Panc1 (cell line): ENCODE data around the gene TPRG1L. TPM values are rescaled to one million over a fixed set of nuclear protein-coding genes. Genes with fewer than 3 reads are reported as not detected.

ENCODE experiments used
- ATAC-seq: fragments of 200-7000 bp; cut with Tn5 transposase; 2 replicates; pipeline ENCODE4 v1.9.1; 2020; ENCODE audit warnings: mild to moderate bottlenecking, moderate library complexity
- BruUV-seq: library from RNA; stranded (reverse); fragments of 400-500 nt; replicated peaks from 2 replicates; lab custom pipeline; 2021; lab: Mats Ljungman, UMichigan
- CTCF ChIA-PET: fragments of 300-600 bp; sonication (Branson Sonifier 250); formaldehyde crosslinking; loops from one replicate; lab custom pipeline; 2022; ENCODE audit warnings: antibody characterized with exemption; lab: Charles Lee
- POLR2A ChIA-PET: fragments of 300-600 bp; sonication (Branson Sonifier 250); formaldehyde crosslinking; loops from one replicate; lab custom pipeline; 2022; ENCODE audit warnings: antibody characterized with exemption; lab: Charles Lee
- DNase-seq: peaks from one replicate; pipeline ENCODE4 v3.0.0-alpha.2; 2010; ENCODE audit warnings: low read depth, low spot score
- H3K27ac ChIP-seq: 2 replicates; pipeline ENCODE4 v1.5.1; 2011; ENCODE audit warnings: mild to moderate bottlenecking, low read length, inconsistent platforms
- H3K27me3 ChIP-seq: fragments of 200-500 bp; sonication (Bioruptor generic); 2 replicates; pipeline ENCODE4 v1.6.0; 2014; ENCODE audit warnings: low read length, inconsistent platforms; ENCODE audit not compliant: control insufficient read depth, insufficient read depth
- H3K36me3 ChIP-seq: fragments of 200-500 bp; sonication (Bioruptor generic); 2 replicates; pipeline ENCODE4 v1.5.1; 2014; ENCODE audit warnings: inconsistent platforms, mild to moderate bottlenecking, low read length, moderate library complexity; ENCODE audit not compliant: control insufficient read depth, insufficient read depth
- H3K4me1 ChIP-seq: 2 replicates; pipeline ENCODE4 v1.5.1; 2011; ENCODE audit warnings: inconsistent platforms, mild to moderate bottlenecking, low read length, moderate library complexity; ENCODE audit not compliant: control insufficient read depth, insufficient read depth
- H3K4me3 ChIP-seq, 2 experiments: 2 replicates each; pipeline ENCODE4 v1.5.1; 2011 to 2012; ENCODE audit warnings: low read depth in 2 of 2, low read length in 2 of 2, mild to moderate bottlenecking in 2 of 2, inconsistent platforms in 1 of 2, moderate library complexity in 1 of 2
- H3K9me3 ChIP-seq: fragments of 200-500 bp; sonication (Bioruptor generic); 2 replicates; pipeline ENCODE4 v1.5.1; 2014; ENCODE audit warnings: low read depth, mild to moderate bottlenecking, inconsistent platforms, low read length, moderate library complexity; ENCODE audit not compliant: control insufficient read depth, insufficient read depth
- CTCF ChIP-seq: fragments of 450-650 bp; IDR thresholded peaks from 2 replicates; pipeline ENCODE4 v1.5.1; 2017; ENCODE audit warnings: mild to moderate bottlenecking
- POLR2AphosphoS5 ChIP-seq: IDR thresholded peaks from 2 replicates; pipeline ENCODE4 v1.6.1; 2012; ENCODE audit warnings: mild to moderate bottlenecking, low read depth, low read length, moderate library complexity
- REST ChIP-seq, 2 experiments: IDR thresholded peaks; 2 replicates each; pipeline ENCODE4 v1.6.1; 2011 to 2012; ENCODE audit warnings: low read depth in 2 of 2, control low read depth in 1 of 2, low read length in 1 of 2, mild to moderate bottlenecking in 1 of 2, moderate library complexity in 1 of 2; ENCODE audit not compliant: insufficient read depth in 1 of 2
- SIN3A ChIP-seq: IDR thresholded peaks from 2 replicates; pipeline ENCODE4 v1.6.1; 2012; ENCODE audit warnings: low read depth, mild to moderate bottlenecking, low read length, moderate library complexity, borderline replicate concordance; ENCODE audit not compliant: insufficient read depth
- TCF7L2 ChIP-seq: IDR thresholded peaks from 2 replicates; pipeline ENCODE4 v1.6.1; 2011; ENCODE audit warnings: mild to moderate bottlenecking, low read depth, low read length, inconsistent platforms
- in situ Hi-C: cut with HindIII; loops from 2 replicates; pipeline ENCODE4 v1.10.0; 2016; ENCODE audit warnings: low sequenced_read_pairs, low pct_unique_long_range_greater_than_20kb
- intact Hi-C: fragments of 100-400 bp; cut with micrococcal nuclease; formaldehyde crosslinking; loops from one replicate; pipeline ENCODE4 v1.10.0; 2022; ENCODE audit not compliant: unreplicated experiment
- total RNA-seq: library from RNA; stranded (reverse); gene quantifications from one replicate; pipeline ENCODE4 v1.2.1, GENCODE V29; 2021; ENCODE audit not compliant: unreplicated experiment

Gene TPRG1L
- total RNA-seq, 1 experiment from 2014 or later: 57.5 TPM

DNA sequence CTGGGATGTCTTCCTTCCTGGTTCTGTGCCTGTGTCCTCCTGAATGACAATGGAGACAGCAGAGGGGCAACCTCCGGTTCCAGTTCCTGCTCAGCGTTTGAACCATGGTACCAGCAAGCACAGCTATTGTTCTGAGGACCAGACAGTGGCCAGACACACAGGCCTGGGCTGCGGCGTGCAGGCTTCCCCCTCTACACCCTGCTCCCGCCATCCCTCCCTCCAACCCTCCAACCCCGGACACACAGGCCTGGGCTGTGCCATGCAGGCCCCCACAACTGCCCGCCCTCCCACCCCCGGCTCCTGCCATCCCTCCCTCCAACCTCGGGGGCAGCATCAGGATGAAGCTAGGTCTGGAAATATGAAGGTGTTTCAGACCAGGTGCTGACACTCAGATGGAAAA is 8.0 kb upstream of the TPRG1L start:
- DNase-seq (no peak), ATAC-seq (no peak)
- H3K36me3 ChIP-seq: no peaks in the 10 kb centered on the region
- no peaks in the 10 kb centered on the region for H3K9me3 ChIP-seq
- CTCF ChIA-PET: interaction anchor here (0.5 to 1.2 kb wide), 6 partner anchors 50 to 817 kb away, joined by 3 to 8 read pairs (median 4); no protein-coding TSS in a partner anchor
- no peak overlapping the region for H3K27ac ChIP-seq
- no peaks in the 10 kb centered on the region for H3K27me3 ChIP-seq
- no peak for TF ChIP-seq CTCF
- TF ChIP-seq SIN3A: no peak
- no peak for TF ChIP-seq REST (IDR thresholded peaks at IDR 0.05; ENCODE audit: insufficient read depth in 1 of 2, low read depth in 2 of 2, low read length in 1 of 2)
- no peak for TF ChIP-seq TCF7L2
- no peak for TF ChIP-seq POLR2AphosphoS5
- in situ Hi-C loops: no loop called here
- POLR2A ChIA-PET: interaction anchor here (0.6 kb wide), 2 partner anchors 23 to 66 kb away, joined by 6 read pairs; no protein-coding TSS in a partner anchor
- H3K4me1 ChIP-seq: peaks cover 30% of the 10 kb centered on the region
- H3K4me3 ChIP-seq: no peak overlapping the region
- intact Hi-C loops: no loop called here
- no TSS peak for BruUV-seq

- no peak overlapping the region for H3K4me3 ChIP-seq
- POLR2A ChIA-PET: no interaction called here
- H3K9me3 ChIP-seq: no peaks in the 10 kb centered on the region
- intact Hi-C loops: loop anchor here (2.0 kb wide), 1 partner anchor 165 kb away; no protein-coding TSS in a partner anchor
- ATAC-seq (no peak), DNase-seq (no peak)
- H3K36me3 ChIP-seq: no peaks in the 10 kb centered on the region
- TF ChIP-seq SIN3A (no peak), CTCF (no peak), TCF7L2 (no peak), REST (IDR thresholded peaks at IDR 0.05; ENCODE audit: insufficient read depth in 1 of 2, low read depth in 2 of 2, low read length in 1 of 2) (no peak), POLR2AphosphoS5 (no peak)
- no TSS peak for BruUV-seq
- CTCF ChIA-PET: interaction anchor here (1.0 to 1.4 kb wide), 4 partner anchors 51 to 165 kb away, joined by 3 to 8 read pairs (median 6); no protein-coding TSS in a partner anchor
- in situ Hi-C loops: no loop called here
- H3K27me3 ChIP-seq: no peaks in the 10 kb centered on the region
- peaks cover 20% of the 10 kb centered on the region for H3K4me1 ChIP-seq
- no peak overlapping the region for H3K27ac ChIP-seq
Measured at GRCh38 chr1:3617806-3618345, 6.9 kb upstream of the TPRG1L start.
